Stimulated activated CD8-positive, alpha-beta memory T cell treated with anti-CD3 and anti-CD28 coated beads, Interleukin-7, amount 100 ng/mL, for 4 hours (primary cell): ENCODE results near the gene ZNF83.
"Not testable (repeated sequence)": the region's sequence is repeated elsewhere in the genome, so short reads cannot be mapped to it uniquely, and the experiment has no call there.

Experiments used
- DNase-seq, 2 donors: peaks; one replicate each; pipeline ENCODE4 v3.0.0-alpha.2; 2020; ENCODE audit warnings: low read depth in 2 of 2

ZNF83 gene

GRCh38 chr19:52637718-52638585 lies at the start of gene ZNF83:
TSS of gene ZNF83 (minus strand) at chr19:52638355.
- peak; percentile 88 to 89 for DNase-seq

GRCh38 chr19:52687684-52688083 lies 49.5 kb upstream of the ZNF83 start:
- no peak for DNase-seq

DNA sequence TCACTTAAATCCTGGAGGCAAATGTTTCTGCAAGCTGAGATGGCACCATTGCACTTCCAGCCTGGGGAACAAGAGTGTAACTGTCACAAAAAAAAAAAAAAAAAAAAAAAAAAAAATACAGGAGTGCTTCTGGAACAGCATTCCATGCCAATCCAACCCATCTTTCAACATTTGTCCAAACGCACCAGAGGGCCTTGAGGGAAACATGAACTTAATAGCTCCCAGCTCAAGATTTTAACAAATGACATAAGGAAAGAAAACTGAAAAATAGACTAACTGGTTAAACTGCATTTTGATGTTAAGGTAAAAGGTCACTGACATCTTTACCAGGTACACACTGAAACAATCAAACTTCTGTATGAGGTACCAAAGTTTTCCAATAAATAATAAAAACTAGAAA lies 47.7 kb upstream of the ZNF83 start:
- DNase-seq, result no peak

DNA sequence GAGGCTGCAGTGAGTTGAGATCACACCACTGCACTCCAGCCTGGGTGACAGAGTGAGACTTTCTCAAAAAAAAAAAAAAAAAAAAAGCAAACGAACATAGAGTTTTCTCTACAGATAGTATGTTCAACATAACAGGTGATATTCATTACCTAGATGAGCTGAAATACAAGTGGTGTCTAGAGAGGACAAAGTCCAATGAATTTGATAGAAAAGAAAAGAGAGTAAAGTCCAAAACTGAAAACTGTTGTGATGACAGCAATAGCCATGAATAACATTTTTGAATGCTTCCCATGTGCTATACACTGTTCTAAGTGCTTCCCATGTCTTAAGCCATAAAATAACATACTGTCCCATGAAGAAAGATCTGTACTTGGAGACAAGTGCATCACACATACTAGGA lies 43.1 kb upstream of the ZNF83 start:
- DNase-seq, result not testable (repeated sequence)

DNA sequence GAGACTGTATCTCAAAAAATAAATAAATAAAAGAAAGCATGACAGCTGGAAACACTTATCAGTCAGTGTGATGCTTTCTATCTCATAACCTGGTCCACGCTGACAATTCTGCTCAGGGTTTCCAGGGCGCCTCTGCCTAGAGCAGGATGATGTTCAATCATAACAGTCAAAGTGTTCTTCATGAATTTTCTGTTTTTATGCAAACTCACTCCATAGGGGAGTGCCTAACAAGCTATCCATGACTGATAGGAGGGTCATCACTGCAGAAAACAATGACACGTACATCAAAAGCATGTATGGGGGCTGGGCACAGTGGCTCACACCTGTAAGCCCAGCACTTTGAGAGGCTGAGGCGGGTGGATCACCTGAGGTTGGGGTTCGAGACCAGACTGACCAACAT lies 41.4 kb upstream of the ZNF83 start:
- no peak for DNase-seq

- DNase-seq, result not testable (repeated sequence)
Observed at GRCh38 chr19:52675239-52675638, 37.1 kb upstream of the ZNF83 start.

DNA sequence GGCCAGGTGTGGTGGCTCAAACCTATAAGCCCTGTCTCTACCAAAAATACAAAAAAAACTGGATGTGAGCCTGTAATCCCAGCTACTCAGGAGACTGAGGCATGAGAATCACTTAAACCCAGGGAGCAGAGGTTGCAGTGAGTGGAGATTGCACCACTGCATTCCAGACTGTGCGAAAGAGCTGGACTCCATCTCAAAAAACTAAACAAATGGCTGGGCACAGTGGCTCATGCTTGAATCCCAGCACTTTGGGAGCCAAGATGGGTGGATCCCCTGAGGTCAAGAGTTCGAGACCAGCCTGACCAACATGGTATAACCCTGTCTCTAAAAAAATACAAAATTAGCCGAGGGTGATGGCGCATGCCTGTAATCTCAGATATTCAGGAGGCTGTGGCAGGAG lies 34.9 kb upstream of the ZNF83 start:
- DNase-seq, result no peak

GRCh38 chr19:52670046-52670445 lies 31.9 kb upstream of the ZNF83 start:
- no peak for DNase-seq

- DNase-seq, result no peak
Observed at GRCh38 chr19:52669586-52669985, 31.4 kb upstream of the ZNF83 start.

GRCh38 chr19:52667972-52668371 lies 29.8 kb upstream of the ZNF83 start:
- DNase-seq, result no peak

DNA sequence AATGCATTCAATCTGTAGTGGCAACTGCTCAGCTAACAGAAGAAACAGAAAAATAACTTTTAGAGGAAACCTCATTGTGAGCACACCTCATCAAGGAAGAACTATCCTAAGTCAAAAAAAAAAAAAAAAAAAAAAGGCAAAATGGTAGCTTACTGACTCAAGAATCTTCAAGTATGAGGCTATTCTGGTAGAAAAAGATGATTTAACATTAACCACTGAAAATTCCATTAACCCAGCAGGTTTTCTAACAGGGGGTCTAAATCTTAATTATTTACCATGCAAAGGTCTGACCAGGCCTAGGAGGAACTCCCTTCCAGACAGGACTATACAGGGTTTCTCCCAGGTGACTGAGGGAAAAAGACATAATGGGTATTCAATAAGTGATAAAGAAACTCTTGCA lies 28.4 kb upstream of the ZNF83 start:
- no peak for DNase-seq

DNA sequence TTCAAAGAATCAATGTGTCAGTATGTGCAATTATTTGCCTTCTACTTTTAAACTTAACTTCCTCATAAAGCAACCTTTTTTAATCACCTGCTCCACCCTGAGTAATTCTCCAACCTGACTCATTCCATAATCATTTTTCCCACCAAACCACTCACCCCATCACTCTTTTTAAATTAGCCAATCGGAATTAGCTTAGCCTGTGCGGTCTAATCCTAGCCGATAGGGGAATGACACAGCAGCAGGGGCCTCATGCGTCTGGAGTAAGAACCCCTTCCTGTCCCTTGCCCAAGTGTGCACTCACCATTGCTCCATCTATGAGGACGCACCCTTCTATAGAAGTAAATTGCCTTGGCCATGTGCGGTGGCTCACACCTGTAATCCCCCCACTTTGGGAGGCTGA lies 27.4 kb upstream of the ZNF83 start:
- no peak for DNase-seq

DNA sequence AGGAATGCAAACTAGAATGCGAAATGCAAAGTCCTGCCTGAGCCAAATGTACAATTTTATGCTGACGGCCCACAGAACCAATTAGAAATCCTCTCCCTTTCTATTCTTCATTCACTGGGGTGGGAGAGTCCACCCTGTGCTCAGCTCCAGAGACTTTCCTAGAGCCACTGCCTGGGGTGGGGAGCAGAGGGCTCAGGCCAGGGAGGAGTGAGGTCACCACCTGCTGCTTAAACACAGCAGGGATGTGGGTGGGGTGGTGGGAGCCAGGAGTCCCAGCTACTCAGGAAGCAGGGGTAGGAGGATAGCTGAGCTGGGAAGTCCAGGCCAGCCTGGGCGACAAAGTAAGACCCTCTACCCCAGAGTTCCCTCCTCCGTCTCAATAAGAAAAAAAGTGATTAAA lies 26.9 kb upstream of the ZNF83 start:
- no peak for DNase-seq

DNA sequence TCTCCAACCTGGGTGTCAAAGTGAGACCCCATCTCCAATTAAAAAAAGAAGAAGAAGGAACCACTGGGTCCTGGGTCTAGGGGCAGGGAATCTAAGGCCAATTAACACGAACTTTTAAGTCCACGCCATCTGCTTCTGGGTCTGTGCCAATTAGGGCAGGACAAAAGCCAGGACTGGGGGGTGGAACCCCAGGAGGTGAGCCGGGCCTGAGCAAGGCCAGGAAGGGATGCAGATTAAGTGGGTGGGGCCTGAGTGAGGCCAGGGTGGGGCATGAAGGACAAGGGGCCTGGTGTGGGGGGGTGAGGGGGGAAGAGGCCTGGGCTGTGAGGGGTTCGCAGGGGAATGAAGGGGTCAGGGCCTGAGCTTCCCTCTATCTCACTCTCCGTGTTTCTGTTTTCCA lies 26.3 kb upstream of the ZNF83 start:
- DNase-seq, result no peak

GRCh38 chr19:52662631-52663030 lies 24.5 kb upstream of the ZNF83 start:
- no peak for DNase-seq

GRCh38 chr19:52660981-52661380 lies 22.8 kb upstream of the ZNF83 start:
- no peak for DNase-seq

GRCh38 chr19:52659013-52659412 lies 20.9 kb upstream of the ZNF83 start:
- no peak for DNase-seq

DNA sequence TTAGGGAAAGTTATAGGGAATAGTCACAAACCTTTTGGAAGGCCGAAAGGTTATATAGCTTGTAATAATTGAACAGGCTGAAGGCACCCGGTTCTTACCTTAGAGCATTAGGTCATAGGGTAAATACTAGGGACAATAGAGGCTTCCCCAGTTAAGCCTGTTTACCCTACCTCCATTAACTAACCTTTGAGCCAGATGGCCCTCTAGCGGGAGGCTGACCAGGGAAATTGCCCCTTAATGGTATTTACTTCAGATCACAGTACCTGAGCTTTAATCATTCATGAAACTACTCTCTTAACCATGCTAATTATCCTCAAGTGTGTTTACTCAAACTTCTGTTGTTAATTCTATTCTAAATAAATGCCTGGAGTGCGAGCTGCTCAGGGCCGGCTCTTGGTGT lies 20.4 kb upstream of the ZNF83 start:
- no peak for DNase-seq

GRCh38 chr19:52653161-52653560 lies 15.0 kb upstream of the ZNF83 start:
- no peak for DNase-seq

- no peak for DNase-seq
Observed at GRCh38 chr19:52651956-52652355, 13.8 kb upstream of the ZNF83 start.

DNA sequence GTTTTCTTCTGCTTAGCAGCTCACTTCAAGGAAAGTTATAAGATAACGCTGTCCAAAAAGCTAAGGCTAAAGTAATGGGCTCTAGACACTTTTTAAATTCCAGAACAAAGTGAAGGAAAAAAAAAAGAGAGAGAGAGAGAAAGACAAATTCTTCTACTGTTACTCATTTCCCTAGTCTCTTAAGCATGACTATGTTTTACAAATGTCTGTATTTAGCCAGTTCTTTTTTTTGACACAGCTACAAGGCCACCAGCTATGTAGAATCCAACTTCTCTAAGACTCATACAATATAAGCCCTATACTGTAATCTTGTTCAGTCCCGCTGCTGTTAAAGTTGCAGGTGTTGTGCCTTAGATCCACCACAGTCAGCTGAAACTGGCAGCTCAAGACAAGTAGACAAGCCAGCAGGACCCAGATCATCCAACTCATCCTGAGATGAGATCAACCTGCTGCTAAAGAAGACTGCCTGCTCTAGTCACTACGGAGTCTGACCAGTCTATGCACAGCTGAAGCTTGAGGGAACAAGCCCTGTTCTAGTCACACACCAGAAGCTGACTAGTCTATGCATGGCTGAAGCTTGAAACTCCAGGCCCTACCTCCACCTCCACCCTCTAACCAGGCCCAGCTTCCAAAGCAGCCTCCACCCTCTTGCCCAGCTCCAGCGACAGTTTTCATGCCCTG lies 10.3 kb upstream of the ZNF83 start:
- DNase-seq, result no peak

DNA sequence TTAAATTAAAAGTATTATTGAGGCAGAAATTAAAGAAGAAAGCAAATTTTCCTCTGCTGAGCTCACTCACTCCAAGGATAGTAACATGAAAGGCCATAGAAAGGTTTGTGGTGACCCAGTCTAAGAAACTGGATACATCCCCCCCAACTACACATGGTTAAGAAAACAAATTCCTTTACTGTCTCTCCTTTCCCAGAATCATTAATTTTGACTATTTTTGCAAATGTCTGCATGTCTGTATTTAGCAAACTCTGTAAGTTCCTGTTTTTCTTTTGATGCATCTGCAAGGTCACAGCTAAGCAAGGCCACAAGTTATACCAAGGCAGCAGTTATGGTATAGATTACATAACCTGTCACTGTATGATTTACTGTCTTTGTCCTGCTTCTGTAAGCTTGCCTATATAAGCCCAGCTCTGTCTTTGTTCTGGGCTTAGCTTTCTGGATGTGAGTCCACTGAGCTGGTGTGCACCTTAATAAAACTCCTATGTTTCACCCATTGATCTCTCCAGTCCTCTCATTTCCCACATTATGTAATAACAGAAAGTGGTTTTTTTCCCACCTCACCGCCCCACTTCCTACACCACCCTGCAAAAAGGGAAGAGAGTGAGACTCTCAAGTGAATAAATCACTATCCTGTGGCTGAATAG lies 8.5 kb upstream of the ZNF83 start:
- no peak for DNase-seq

DNA sequence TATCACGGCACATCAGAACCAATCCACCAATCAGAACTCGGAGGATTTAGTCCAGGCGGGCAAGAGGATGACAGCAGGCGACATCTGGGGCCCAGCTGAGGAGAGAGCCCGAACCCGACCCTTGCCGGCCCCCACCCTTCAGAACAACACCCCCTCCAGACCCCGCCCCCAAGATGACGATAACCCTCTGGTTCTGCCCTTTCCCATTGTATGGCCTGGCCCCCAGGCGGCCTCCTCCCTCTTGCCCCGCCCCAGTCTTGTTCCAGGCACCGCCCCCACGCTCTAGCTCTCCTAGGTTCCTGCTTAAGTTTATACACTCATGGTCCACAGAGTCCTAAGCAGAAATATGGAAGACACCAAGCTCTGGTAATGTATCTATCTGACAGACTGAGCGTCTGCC lies 2.8 kb upstream of the ZNF83 start:
- DNase-seq, result no peak
